ENCODE data around the gene CEP131. TPM values are rescaled to one million over a fixed set of nuclear protein-coding genes. Genes with fewer than 3 reads are reported as not detected.

CEP131 gene
- total and polyA plus RNA-seq, 2 of the 8 experiments (the other 6 are each of a cell fraction or from before 2014, with no cell fraction given) = 5.9 to 23.2 TPM

- Histone ChIP-seq H3K9me3 (ENCODE audit: insufficient read depth in 2 of 2, low read depth in 1 of 2, low read length in 1 of 2) (no peaks in the 10 kb centered on the region), H2BK20ac (ENCODE audit: low read length) (no peak overlapping the region), H2BK120ac (replicated peaks; ENCODE audit: low read depth, low read length) (no peak overlapping the region), H3K4me3 (ENCODE audit: extremely low read depth in 1 of 4, insufficient read depth in 2 of 4, low read depth in 3 of 4, low read length in 4 of 4) (no peak overlapping the region), H3K9ac (replicated peaks in 1 of 4; ENCODE audit: extremely low read depth in 1 of 4, low read depth in 3 of 4, low read length in 3 of 4) (no peak overlapping the region), H3K79me2 (ENCODE audit: control insufficient read depth in 1 of 2, insufficient read depth in 2 of 2, low read length in 2 of 2) (peaks cover 0 to 11% of the 10 kb centered on the region in 2 experiments; a peak in 2 of 4 replicates), H2BK12ac (ENCODE audit: low read depth, low read length) (no peak overlapping the region), H2BK5ac (ENCODE audit: low read depth, low read length) (no peak overlapping the region), H3K4me1 (replicated peaks in 1 of 4; ENCODE audit: control insufficient read depth in 3 of 4, insufficient read depth in 4 of 4, low read length in 3 of 4) (peaks cover 0 to 8% (median 3%) of the 10 kb centered on the region in 4 experiments; a peak in 2 of 7 replicates), H3K14ac (ENCODE audit: insufficient read length) (no peak overlapping the region), H2AK5ac (ENCODE audit: low read depth, low read length) (no peak overlapping the region; the same call in 1 of the 2 replicates), H3K4ac (replicated peaks; ENCODE audit: insufficient read length, low read depth, low read length) (no peak overlapping the region), H3K18ac (ENCODE audit: extremely low read depth, low read length) (peak overlapping the region; percentile 78; the same call in 1 of the 2 replicates), H3K23me2 (ENCODE audit: low read depth, low read length) (peaks cover 6% of the 10 kb centered on the region; the same call in 1 of the 2 replicates), H3K36me3 (ENCODE audit: control insufficient read depth in 2 of 4, insufficient read depth in 4 of 4, low read length in 3 of 4) (no peaks in the 10 kb centered on the region), H3K27me3 (replicated peaks in 1 of 4; ENCODE audit: control insufficient read depth in 3 of 4, extremely low read depth in 1 of 4, insufficient read depth in 3 of 4, low read length in 3 of 4) (no peaks in the 10 kb centered on the region), H4K8ac (ENCODE audit: extremely low read depth, insufficient read depth, low read length) (no peak overlapping the region; the same call in 1 of the 2 replicates), H4K5ac (ENCODE audit: insufficient read length, low read depth, low read length) (no peak overlapping the region), H2BK15ac (ENCODE audit: low read length) (no peak overlapping the region), H4K91ac (replicated peaks; ENCODE audit: insufficient read length, low read length) (no peak overlapping the region), H3K56ac (replicated peaks; ENCODE audit: insufficient read length, low read depth, low read length) (no peak overlapping the region), H2AFZ (ENCODE audit: low read length) (no peak overlapping the region), H3K23ac (ENCODE audit: insufficient read length) (no peak overlapping the region), H3K27ac (ENCODE audit: low read depth, low read length) (no peak overlapping the region), H3K4me2 (ENCODE audit: insufficient read depth in 1 of 2, low read depth in 2 of 2, low read length in 2 of 2) (no peak overlapping the region), H4K20me1 (replicated peaks in 1 of 2; ENCODE audit: control insufficient read depth in 1 of 2, insufficient read depth in 2 of 2, low read length in 2 of 2) (peaks cover 10 to 17% of the 10 kb centered on the region in 2 experiments), H3K79me1 (ENCODE audit: low read depth, low read length) (no peaks in the 10 kb centered on the region; the same call in 1 of the 2 replicates)
- POLR2A ChIA-PET (ENCODE audit: partially characterized antibody) = interaction anchor here (0.6 to 2.7 kb wide), 7 partner anchors 13 to 248 kb away, joined by 3 to 8 read pairs (median 4); no protein-coding TSS in a partner anchor
- FAIRE-seq = no peak
- no peak for DNase-seq (ENCODE audit: low read depth in 1 of 2, low spot score in 2 of 2)
- 85% methylated on average over 21 of the region's 24 CpGs; no CpG with 5 or more reads in 1 of the 2 experiments for WGBS, 2 experiments (ENCODE audit: extremely low coverage in 1 of 2, insufficient coverage in 1 of 2, insufficient read length in 1 of 2, insufficient replicate concordance in 2 of 2, low coverage in 1 of 2, low lambda C conversion rate in 2 of 2, missing lambda C conversion rate in 1 of 2)
- CTCF ChIA-PET (ENCODE audit: partially characterized antibody) = interaction anchor here (0.7 to 1.5 kb wide), 6 partner anchors 11 to 240 kb away, joined by 3 to 7 read pairs (median 4); no protein-coding TSS in a partner anchor
- TF ChIP-seq SP2 (IDR thresholded peaks at IDR 0.05; ENCODE audit: low read length) = no peak
- 0 out of 4 replicates have a peak, but pooled peaks of 1 of the 2 experiments have one; percentile 6 for TF ChIP-seq RAD21 (IDR thresholded peaks at IDR 0.05 in 1 of 2, conservative IDR thresholded peaks at IDR 0.05 in 1 of 2; ENCODE audit: low read depth in 2 of 2, low read length in 2 of 2)
- TF ChIP-seq RXRA (IDR thresholded peaks at IDR 0.05; ENCODE audit: insufficient read depth, low read depth, low read length) = no peak
- TF ChIP-seq CTCF (IDR thresholded peaks at IDR 0.05; ENCODE audit: control extremely low read depth in 1 of 3, insufficient read depth in 1 of 3, low read depth in 1 of 3, low read length in 3 of 3) = peak in 2 of 3 experiments; percentile 10 to 15; a peak in 2 of 4 replicates
- TF ChIP-seq RBBP5 (IDR thresholded peaks at IDR 0.05; ENCODE audit: borderline replicate concordance, low read depth, low read length) = no peak
- TF ChIP-seq POLR2AphosphoS5 (IDR thresholded peaks at IDR 0.05; ENCODE audit: low read depth, low read length) = peak; percentile 71; the same call in 1 of the 2 replicates
- TF ChIP-seq MAX (IDR thresholded peaks at IDR 0.05) = 0 out of 2 replicates have a peak, but pooled peaks have one; percentile 20
- no peak for TF ChIP-seq FOSL1 (IDR thresholded peaks at IDR 0.05; ENCODE audit: insufficient read depth, low read depth, low read length)
Observed at GRCh38 chr17:81244358-81245023, 21.7 kb upstream of the CEP131 start.

All from H1 (cell line).